GM18502 (cell line): ENCODE results near the gene HACD4.
A peak's percentile ranks its signal among the peaks of the same experiment; 100 is the strongest.

Experiments used
- ATAC-seq: cut with Tn5 transposase; IDR thresholded peaks from one replicate; pipeline ENCODE4 v1.9.1; 2021; ENCODE audit warnings: mild to moderate bottlenecking; ENCODE audit not compliant: unreplicated experiment, poor library complexity

HACD4 gene, protein sequence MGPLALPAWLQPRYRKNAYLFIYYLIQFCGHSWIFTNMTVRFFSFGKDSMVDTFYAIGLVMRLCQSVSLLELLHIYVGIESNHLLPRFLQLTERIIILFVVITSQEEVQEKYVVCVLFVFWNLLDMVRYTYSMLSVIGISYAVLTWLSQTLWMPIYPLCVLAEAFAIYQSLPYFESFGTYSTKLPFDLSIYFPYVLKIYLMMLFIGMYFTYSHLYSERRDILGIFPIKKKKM

DNA sequence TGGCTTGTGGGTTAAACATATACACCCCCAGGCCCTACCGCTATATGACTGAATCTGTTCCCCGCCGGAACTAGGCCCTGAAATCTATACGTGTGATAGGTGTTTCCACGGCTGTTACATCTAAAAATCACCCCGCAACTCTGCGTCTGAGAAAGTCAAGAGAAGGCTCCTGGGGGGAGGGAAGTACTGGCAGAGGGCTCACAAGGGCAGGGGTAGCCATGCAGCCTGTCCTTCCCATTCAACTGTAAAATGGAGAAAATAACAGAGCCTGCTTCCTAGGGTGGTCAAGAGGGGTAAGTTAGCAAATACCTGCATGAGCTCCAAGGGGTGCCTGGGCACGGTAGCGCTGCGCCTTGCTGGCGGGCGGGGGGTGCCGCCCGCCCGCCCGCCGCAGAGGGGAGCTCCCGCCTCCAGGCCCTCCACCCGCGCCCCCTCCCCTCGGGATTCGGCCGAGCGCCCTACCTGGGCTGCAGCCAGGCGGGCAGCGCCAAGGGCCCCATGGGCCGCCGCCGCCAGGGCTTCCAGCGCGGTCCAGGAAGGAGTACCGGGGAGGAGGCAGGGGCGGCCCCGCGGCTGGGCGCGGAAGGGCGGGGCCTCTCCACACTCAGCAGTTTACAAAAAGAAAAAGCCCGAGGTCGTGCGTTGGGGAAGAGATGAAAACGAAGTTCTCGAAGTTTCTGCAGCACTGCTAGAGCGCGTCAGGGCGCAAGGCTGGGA, at the start of gene HACD4:
HACD4 (minus strand) TSS at position 550 of the 717 bp plus-strand sequence; CDS start at position 500, 50 bp downstream.
- peak; percentile 83 for ATAC-seq

DNA sequence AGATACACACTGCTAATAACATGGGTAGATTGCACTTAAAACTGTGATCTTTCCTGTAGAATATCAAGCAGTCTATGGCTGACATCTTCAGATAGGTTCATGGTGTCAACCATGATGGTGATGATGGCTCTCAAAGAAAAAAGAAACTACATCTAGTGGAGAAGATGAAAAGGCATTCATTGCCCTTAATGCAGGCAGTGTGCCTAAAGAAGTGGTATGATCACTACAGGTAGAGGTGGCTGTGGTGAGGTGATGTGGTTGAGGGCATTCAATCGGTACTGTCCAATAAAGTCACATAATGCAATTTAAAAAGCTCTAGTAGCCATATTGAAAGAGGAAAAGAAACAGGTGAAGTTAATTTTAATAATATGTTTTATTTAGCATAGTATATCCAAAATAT, 49.4 kb upstream of the HACD4 start:
- no peak for ATAC-seq

DNA sequence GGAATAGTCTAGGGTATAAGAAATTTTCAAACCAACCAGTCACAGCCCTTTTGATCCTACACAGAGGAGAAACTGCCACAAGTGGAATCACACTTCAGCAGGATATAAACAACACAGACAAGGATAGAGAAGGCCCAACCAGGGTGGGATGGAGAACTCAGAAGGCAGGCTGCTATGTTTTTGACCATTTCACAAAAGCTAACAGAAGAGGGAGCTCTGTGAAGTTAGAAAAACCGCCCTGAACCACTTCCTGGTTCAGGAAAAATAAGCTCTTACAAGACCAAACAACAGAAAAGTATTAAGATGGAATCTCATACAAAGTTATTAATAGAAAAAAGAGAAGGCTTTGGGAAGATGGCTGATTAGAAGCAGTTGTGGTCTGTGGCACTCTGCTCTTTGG, 47.3 kb upstream of the HACD4 start:
- no peak for ATAC-seq

DNA sequence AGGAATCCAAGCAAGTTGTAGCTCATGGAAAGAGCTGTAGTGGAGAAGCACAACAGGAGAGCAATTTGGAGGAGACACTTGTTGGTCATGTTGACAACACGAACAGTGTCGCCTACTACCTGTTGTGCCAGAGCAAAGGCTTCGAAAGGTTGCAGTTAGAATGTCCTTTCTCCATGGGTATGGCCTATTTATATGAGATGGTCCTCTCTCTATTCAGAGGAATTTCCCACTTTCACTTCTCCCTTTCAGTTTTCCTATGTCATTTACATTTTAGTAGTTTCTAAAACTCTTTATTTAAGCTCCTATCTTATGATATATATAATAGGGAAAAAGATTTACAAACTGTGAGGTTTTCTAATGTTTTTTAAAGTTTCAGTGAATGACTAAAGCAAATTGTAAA, 46.3 kb upstream of the HACD4 start, which contains the start of gene IFNB1:
IFNB1 (minus strand) TSS at position 162 of the 400 bp plus-strand sequence; CDS start at position 89, 73 bp downstream.
- ATAC-seq = no peak

DNA sequence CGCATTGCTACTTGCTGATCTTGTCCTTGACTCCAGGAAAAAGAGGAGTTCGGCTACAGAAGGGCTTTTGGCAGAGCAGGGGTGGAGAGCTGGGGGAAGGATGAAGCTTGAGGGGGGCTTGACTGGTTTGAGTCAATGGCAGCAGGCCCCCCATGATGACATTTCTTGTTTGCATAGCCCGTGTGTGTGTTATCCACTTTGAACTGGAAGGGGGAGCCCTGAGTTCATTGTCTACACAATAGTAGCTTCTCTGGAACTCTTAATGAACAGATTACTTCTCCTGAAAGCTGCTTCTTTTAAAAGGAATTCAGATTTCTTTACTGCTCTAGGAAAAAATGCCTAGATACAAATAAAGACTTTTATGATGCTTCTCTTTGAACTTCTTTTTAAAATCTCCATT, 44.0 kb upstream of the HACD4 start:
- ATAC-seq = no peak

DNA sequence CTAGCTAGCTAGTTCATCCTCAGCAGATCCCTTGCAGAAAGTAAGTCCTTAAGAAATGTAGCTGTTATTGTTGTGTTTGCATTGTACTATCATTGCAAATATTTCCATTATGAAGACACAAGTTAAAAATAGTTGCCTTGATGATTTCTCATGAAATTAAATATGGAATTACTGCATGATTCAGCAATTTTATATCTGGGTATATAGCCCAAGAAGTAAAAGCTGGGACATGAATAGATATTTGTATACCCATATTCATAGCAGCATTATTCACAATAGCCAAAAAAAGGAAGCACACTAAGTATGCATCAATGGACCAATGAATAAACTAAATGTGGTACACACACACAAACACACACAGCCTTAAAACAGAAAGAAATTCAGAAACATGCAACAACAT, 39.5 kb upstream of the HACD4 start:
- ATAC-seq = no peak

DNA sequence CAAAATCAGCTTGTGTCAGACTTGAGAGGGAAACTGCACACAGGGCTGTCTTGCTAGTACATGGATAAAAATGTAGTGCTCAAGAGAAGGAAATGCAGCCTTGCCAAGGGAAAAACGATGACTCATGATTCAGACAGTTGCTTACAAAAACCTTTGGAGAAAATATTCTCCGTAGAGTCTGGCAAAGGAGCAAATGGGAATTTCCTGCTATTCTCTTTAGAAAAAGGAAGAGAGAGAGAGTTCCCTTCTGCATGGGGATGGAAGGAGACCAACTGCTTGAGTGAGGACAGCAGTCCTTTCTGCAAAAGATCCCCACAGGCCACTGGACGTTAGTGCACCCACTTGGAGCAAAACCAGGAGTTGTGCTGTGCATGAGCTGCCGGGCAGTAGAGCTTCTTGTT, 38.7 kb upstream of the HACD4 start:
- peak; percentile 56 for ATAC-seq

DNA sequence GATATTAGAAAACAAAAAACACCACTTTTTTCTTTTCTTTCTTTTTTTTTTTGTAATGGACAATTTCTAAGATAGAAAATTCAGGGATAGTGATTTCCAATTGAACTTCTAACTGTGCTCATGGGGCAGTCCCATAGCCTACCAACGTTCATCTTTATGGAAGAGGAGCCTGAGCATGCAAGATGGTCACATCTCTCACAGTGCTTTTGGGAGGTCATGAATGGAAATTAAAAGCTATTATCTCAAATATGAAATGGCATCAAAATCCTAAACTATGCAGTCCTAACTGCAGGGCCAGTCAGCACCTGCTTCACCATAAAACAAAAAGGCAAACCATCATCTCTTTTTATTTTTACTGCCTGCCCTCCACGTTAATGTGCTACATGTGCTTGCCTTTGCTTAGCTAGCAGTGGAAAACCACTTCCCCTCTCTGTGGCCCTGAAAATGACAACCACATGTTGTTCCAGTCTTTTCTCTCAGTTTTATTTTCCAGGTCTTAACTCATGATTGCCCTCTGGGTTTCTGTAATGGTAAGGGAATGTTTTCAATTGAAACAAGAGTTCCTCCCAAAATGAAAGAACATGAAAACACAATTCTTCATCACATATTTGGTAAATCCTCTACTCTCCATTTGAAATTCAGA, 29.6 kb upstream of the HACD4 start:
- ATAC-seq = peak; percentile 68

DNA sequence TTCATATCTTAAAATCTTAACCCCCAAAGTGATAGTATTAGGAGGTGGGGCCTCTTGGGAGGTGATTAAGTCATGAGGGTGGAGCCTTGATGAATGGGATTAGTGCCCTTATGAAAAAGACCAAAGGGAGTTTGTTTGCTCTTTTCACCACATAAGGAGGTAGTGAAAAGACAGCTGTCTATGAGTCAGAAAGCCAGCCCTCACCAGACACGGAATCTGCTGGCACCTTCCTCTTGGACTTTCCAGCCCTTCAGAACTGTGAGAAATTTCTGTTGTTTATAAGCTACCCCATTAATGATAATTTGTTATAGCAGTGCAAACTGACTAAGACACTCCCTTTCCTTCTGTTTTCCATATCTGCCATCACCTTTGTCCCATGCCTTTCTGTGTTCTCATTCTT, 25.5 kb upstream of the HACD4 start:
- ATAC-seq = no peak

DNA sequence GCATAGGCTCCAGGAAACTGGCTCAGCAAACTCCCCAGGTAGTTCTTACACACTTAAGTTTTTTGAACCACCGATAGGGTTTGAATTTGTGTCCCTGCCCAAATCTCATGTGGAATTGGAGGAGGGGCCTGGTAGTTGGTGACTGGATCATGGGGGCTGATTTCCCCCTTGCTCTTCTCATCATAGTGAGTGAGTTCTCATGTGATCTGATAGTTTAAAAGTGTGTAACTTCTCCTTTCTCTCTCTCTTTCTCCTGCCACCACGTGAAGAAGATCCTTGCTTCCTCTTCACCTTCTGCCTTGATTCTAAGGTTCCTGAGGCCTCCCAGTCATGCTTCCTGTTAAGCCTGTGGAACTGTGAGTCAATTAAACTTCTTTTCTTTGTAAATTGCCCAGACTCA, 22.4 kb upstream of the HACD4 start:
- ATAC-seq = no peak

DNA sequence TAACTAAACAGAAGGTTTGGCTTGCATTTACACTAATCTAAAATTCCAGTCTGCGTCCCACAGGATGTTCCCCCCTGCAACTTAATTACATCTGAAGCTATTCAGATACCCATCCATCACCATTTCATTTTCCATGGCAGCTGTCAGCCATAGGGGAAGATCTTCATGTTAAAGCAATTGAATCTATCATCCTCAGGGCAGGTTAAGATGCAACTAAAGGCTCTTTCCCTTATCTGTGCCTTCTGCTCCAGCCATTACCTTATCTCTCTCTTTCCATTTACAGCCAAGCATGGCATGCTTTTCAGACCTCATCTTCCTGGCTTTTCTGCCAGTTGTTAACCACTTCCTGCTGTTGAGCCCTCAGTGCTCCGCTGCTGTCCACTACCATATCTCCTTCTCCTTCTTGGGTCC, 15.8 kb upstream of the HACD4 start:
- no peak for ATAC-seq

DNA sequence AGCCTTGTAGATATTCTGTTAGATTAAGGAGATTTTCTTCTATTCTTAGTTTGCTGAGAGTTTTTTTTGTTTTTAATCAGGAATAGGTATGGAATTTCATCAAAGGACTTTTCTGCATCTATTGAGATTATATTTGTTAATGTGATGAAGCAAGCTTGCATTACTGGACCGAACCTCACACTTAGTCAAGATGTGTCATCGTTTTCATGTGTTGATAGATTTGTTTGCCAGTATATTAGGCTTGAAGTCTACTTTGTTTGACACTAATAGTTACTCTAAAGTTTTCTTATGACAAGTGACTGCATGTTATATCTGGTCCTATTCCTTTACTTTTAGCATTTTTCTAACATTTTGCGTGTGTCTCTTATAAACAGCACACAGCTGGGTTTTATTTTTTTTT, 12.4 kb upstream of the HACD4 start:
- no peak for ATAC-seq

DNA sequence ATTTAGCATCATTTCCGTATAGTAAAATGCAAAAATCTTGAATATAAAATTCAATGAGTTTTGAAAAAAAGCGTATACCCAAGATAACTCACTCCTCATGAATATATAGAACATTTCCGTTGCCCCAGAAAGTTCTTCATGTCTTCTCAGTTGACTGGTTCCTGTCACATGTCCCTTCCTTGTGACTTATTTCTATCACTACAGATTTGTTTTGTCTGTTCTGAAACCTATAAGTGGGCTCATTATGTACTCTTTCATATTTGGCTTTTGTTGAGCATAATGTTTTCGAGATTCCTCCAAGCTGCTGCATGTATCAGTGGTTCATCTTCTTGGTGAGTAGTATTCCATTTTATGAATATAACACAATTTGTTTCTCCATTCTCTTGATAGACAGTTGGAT, 11.0 kb upstream of the HACD4 start:
- no peak for ATAC-seq

DNA sequence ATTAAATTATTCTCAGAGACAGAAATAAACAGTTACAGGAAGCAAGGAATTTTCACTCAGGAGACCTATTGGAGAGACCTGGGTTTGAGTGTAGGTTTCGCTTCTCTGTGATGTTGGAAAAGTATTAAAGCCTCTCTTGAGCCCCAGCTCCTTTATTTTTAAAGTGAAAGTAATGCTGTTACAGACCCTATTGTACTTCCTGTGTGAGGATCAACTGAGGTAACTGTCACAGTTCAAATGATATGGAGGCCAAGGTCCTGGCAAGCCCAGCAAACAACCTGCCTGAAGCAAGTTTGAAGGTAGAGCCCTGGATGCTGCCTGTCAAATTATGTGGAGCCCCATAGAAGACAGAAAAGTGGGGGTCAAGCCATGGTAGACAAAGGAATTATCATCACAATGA, 7.9 kb upstream of the HACD4 start:
- no peak for ATAC-seq

DNA sequence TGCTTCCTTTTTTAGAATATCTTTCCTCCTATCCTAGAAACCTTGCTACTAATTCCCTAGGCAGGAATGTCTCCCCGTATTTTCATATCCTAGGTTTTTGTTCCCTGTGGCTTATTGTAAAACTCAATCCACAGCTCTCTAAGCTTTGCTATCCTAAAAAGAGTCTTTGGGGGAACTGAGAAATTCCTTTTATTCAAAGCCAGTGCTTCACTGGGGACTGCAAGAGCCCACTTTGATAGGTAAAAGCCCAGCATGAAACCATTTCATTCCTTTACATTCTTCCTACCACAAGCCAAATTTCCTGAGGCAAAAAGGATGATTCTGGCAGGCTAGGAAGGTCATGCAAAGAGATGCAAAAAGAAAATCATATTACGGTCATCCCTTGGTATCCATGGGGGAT, 5.8 kb upstream of the HACD4 start:
- ATAC-seq = no peak

DNA sequence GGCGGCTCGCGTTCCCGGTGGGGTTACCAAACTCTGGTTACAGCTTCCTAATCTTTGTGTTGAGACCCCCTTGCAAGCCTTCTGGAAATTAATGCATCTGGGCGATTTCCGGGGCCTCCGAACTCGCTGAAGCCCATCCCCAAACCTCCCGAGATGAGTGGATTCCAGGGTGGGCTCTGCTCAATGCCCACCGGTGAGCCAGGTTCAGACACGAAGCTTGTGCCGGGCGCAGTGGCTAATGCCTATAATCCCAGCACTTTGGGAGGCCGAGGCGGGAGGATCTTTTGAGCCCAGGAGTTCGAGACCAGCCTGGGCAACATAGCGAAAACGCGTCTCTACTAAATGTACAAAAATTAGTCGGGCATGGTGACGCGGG, 356 bp upstream of the HACD4 start:
- ATAC-seq = no peak

DNA sequence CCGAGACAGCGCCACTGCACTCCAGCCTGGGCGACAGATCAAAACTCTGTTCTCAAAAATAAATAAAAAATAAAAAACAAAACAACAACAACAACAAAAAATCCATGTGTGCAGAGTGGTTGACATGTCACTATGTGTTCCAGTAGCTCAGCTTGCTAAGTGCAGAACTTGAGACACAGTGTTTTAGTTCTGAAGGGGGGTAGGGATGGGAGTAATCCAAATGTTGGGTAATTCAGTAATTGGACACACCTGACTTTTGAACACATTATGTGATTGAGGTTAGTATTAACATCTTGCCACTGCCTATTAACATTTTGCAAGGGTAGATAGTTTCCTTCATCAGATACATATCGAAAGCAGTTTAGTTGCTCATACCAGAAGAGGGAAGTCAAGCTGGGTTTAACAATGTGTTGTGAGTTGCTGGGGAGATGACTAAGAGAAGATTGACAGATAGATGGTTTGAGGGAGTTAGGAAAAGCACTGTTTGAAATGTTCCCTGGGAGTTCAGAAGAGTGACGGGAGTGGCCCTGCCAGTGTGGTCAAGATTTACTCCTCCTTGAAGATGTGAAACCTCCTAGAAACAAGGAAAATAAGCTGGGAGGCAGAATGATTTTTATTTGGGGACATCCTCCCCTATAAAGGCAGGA, 928 bp downstream of the HACD4 start:
- peak; percentile 86 for ATAC-seq

DNA sequence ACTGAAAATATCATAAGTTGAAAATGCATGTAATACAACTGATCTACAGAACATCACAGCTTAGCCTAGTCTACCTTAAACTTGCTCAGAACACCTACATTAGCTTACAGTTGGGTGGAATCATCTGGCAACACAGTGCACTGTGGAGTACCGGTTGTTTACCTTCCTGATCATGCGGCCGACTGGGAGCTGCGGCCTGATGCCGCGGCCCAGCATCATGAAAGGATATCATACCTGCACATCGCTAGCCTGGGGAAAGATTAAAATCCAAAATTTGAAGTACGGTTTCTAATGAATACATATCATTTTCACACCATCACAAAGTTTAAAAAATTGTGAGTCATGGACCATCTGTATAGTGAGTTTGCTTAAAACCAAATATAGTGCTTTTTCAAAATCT, 1.8 kb downstream of the HACD4 start:
- no peak for ATAC-seq

DNA sequence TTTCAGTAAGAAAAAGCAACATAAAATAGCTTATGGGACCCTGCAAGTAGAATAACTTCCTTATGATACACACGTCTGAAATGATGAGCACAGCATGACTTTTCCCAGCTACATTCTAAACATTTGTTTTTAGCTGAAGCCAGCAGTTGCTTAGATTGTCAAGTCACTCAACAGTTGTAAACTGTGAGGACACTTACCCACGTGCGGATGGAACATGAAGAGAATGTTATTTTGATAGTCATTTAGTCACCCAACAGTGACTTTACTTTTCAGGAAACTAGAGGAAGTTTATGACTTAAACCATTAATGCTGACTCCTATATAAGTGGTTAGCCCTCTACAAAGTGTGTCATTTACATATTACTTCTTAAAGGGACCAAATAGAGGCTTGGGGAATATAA, 3.0 kb downstream of the HACD4 start:
- ATAC-seq = no peak

DNA sequence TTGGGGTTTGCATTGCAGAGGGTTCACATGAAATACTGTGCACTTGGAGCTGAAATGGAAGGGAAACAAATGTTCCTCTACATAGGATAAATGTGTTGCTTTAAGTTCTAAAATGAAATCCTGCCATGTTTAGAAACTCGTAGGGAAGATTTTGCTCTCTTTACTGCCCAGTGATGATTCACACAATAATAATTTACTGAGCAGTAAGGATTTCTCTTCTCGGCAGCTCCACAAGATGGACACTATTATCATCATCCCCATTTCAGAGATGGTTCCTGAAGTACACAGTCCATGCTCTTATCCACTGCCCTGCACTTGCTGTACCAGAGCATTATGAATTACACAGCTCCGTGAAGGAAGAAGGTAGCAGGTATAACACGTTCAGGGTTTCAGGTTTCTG, 4.1 kb downstream of the HACD4 start:
- ATAC-seq = no peak

DNA sequence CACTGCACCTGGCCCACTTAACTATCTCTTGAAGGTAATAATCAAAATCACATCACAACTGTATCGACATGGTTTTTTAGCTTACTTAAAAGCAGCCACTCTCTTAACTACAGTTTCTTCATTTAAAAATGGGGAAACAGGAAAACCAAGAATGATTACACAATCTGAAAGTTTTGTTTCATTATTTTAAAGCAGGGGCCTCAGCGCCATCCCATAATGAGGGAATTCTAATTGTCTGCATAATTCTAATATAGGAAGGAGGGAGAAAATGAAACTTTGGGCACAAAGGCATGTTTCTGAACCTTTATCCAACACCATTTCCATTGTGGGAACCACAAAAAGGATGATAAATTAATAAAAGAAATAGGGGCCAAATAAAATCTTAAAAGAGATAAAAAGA, 7.6 kb downstream of the HACD4 start:
- ATAC-seq = no peak
